K562 (cell line): Measurements from ENCODE around the gene TMEM116. TPM values are rescaled to one million over a fixed set of nuclear protein-coding genes. Genes with fewer than 3 reads are reported as not detected.

Source experiments
- FOXJ3 ChIP-seq: sonication (generic); formaldehyde crosslinking; IDR thresholded peaks from 2 replicates; pipeline ENCODE4 v1.4.0; 2020; ENCODE audit warnings: mild to moderate bottlenecking, missing genetic modification reagents
- FOXK1 ChIP-seq: sonication (generic); formaldehyde crosslinking; IDR thresholded peaks from 2 replicates; pipeline ENCODE4 v1.8.0; 2022; ENCODE audit warnings: missing genetic modification reagents, mild to moderate bottlenecking, borderline replicate concordance
- GTF2A2 ChIP-seq: IDR thresholded peaks from 2 replicates; pipeline ENCODE4 v1.6.1; 2016; ENCODE audit warnings: mild to moderate bottlenecking, missing genetic modification characterization, missing compliant biosample characterization
- GTF2E2 ChIP-seq: fragments of 200-800 bp; sonication (Bioruptor generic); IDR thresholded peaks from 2 replicates; pipeline ENCODE4 v1.6.1; 2016; ENCODE audit warnings: missing genetic modification characterization, missing compliant biosample characterization
- HMGN3 ChIP-seq: IDR thresholded peaks from 2 replicates; pipeline ENCODE4 v1.6.1; 2011; ENCODE audit warnings: borderline replicate concordance, low read depth, mild to moderate bottlenecking, mixed read lengths, low read length; ENCODE audit not compliant: insufficient read length; ENCODE audit errors: extremely low read depth
- MCM2 ChIP-seq: fragments of 450-650 bp; IDR thresholded peaks from 2 replicates; pipeline ENCODE4 v1.6.1; 2017; ENCODE audit warnings: low read depth, mild to moderate bottlenecking
- MYBL2 ChIP-seq, 2 experiments: fragments of 450-650 bp in 1 of 2; sonication (generic) in 1 of 2; formaldehyde crosslinking in 1 of 2; IDR thresholded peaks; 2 replicates each; pipeline versions ENCODE4 v1.6.1 to v1.8.1; 2017 to 2022; ENCODE audit warnings: borderline replicate concordance in 1 of 2, inconsistent platforms in 1 of 2, low read depth in 1 of 2, mild to moderate bottlenecking in 1 of 2, missing genetic modification reagents in 1 of 2, moderate library complexity in 1 of 2
- PCBP1 ChIP-seq: fragments of 200-400 bp; formaldehyde crosslinking; IDR thresholded peaks from 2 replicates; pipeline ENCODE4 v1.6.1; 2018; ENCODE audit warnings: mild to moderate bottlenecking, low read depth, low read length; ENCODE audit not compliant: poor library complexity, severe bottlenecking
- SIRT6 ChIP-seq: IDR thresholded peaks from one replicate; pipeline ENCODE4 v1.6.1; 2012; ENCODE audit warnings: low read depth, mild to moderate bottlenecking, control low read depth, inconsistent platforms, low read length, moderate library complexity
- TAF1 ChIP-seq: IDR thresholded peaks from 2 replicates; pipeline ENCODE4 v1.6.1; 2011; ENCODE audit warnings: mild to moderate bottlenecking, low read length, moderate library complexity; ENCODE audit not compliant: insufficient read depth, control insufficient read depth, severe bottlenecking; ENCODE audit errors: extremely low read depth
- TCF7 ChIP-seq: sonication (generic); IDR thresholded peaks from 2 replicates; pipeline ENCODE4 v1.6.1; 2016; ENCODE audit warnings: antibody characterized with exemption, borderline replicate concordance
- ZNF143 ChIP-seq: sonication (generic); formaldehyde crosslinking; IDR thresholded peaks from 2 replicates; pipeline ENCODE4 v1.9.0; 2022; ENCODE audit warnings: mild to moderate bottlenecking, missing genetic modification reagents
- ZNF277 ChIP-seq: fragments of 250-450 bp; sonication (Bioruptor Pico); IDR thresholded peaks from 2 replicates; pipeline ENCODE4 v1.8.0; 2022; ENCODE audit warnings: inconsistent platforms, mild to moderate bottlenecking, moderate library complexity, borderline replicate concordance
- ZNF444 ChIP-seq: fragments of 250-450 bp; sonication (Bioruptor Pico); IDR thresholded peaks from 2 replicates; pipeline ENCODE4 v1.4.0; 2020; ENCODE audit warnings: mild to moderate bottlenecking, moderate library complexity
- polyA plus RNA-seq, 8 experiments: library from polyadenylated mRNA; depleted of rRNA in 4 of 8; stranded (reverse) in 5 of 8; unstranded in 3 of 8; fragments of >200 nt; fragmentation: Nextera tagmentation in 2 of 8; fragmentation: Illumina TruSeq in 1 of 8; extraction: Ambion mirVana in 2 of 8; extraction: Trizol in 1 of 8; gene quantifications; 2 replicates each; pipeline versions ENCODE4 v1.2.1 to v1.2.3, GENCODE V29; 2011 to 2014; ENCODE audit warnings: inconsistent platforms in 1 of 8, missing spikeins in 1 of 8
- total RNA-seq, 7 experiments: library from RNA; depleted of rRNA in 6 of 7; stranded (reverse); fragments of >200 nt in 6 of 7; fragmentation: Illumina TruSeq in 2 of 7; extraction: Trizol in 2 of 7; gene quantifications; 2 replicates each; pipeline versions ENCODE4 v1.2.1 to v1.2.3, GENCODE V29; 2011 to 2021; ENCODE audit warnings: low replicate concordance in 1 of 7
- TF ChIP-seq, protein P1 (sequence below): fragments of 450-650 bp; formaldehyde crosslinking; IDR thresholded peaks from 2 replicates; pipeline ENCODE4 v1.4.0; 2022; ENCODE audit warnings: missing genetic modification characterization
- TF ChIP-seq, protein P2 (sequence below): fragments of 250-450 bp; sonication (Bioruptor Pico); IDR thresholded peaks from 2 replicates; pipeline ENCODE4 v1.5.0; 2022; ENCODE audit warnings: mild to moderate bottlenecking
- TF ChIP-seq, protein P3 (sequence below): IDR thresholded peaks from 2 replicates; pipeline ENCODE4 v1.6.1; 2016; ENCODE audit warnings: missing genetic modification characterization, missing compliant biosample characterization
- TF ChIP-seq, protein P4 (sequence below): fragments of 250-450 bp; sonication (Bioruptor Pico); IDR thresholded peaks from 2 replicates; pipeline ENCODE4 v1.4.0; 2020

The TMEM116 gene
- total and polyA plus RNA-seq, 9 of the 15 experiments (the other 6 are each of a cell fraction or from before 2014, with no cell fraction given) = 5.2 to 78.6 (median 13.9) TPM

DNA sequence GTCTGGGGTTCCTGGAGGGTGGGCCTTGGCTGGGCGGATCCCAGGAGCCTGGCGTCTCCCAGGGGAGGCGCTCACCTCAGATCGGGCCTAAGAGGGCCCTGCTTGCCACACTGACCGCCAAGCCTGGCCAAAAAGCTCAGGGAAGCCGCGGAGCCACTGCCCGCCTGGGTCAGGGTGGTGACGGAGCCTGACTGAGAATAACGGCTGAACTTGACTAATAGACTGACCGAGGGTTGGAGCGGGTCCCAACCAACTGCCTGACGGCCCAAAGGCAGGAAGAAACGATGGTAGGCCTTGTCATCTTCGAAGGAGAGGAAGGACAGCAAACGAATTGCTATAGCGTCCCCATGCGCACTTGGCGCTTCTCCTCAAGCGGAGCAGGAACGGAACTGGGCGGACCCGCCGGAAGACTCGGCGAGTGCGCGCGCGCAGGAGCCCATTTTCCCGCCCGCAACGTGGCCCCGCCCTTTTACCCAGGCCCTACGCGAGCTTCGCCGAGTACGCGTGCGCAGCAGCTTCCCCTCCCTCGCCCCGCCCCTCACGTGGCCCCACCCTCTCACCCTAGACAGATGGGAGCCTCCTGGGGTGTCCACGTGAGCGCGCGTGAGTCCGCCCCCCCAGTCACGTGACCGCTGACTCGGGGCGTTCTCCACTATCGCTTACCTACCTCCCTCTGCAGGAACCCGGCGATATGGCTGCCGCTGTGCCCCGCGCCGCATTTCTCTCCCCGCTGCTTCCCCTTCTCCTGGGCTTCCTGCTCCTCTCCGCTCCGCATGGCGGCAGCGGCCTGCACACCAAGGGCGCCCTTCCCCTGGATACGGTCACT lies at the start of gene TMEM116, which contains the start of gene ERP29 (continued):
- TF ChIP-seq MYBL2 (IDR thresholded peaks at IDR 0.05; ENCODE audit: low read depth) = no peak
- TF ChIP-seq MYBL2 (CRISPR knock-in tag; IDR thresholded peaks at IDR 0.05; ENCODE audit: borderline replicate concordance) = no peak
- no peak for TF ChIP-seq MCM2
- TF ChIP-seq PCBP1 = peak; percentile 20
- TF ChIP-seq, protein P1, sequence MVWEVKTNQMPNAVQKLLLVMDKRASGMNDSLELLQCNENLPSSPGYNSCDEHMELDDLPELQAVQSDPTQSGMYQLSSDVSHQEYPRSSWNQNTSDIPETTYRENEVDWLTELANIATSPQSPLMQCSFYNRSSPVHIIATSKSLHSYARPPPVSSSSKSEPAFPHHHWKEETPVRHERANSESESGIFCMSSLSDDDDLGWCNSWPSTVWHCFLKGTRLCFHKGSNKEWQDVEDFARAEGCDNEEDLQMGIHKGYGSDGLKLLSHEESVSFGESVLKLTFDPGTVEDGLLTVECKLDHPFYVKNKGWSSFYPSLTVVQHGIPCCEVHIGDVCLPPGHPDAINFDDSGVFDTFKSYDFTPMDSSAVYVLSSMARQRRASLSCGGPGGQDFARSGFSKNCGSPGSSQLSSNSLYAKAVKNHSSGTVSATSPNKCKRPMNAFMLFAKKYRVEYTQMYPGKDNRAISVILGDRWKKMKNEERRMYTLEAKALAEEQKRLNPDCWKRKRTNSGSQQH (CRISPR knock-in tag) = 0 out of 2 replicates have a peak, but pooled peaks have one; percentile 30
- TF ChIP-seq, protein P2, sequence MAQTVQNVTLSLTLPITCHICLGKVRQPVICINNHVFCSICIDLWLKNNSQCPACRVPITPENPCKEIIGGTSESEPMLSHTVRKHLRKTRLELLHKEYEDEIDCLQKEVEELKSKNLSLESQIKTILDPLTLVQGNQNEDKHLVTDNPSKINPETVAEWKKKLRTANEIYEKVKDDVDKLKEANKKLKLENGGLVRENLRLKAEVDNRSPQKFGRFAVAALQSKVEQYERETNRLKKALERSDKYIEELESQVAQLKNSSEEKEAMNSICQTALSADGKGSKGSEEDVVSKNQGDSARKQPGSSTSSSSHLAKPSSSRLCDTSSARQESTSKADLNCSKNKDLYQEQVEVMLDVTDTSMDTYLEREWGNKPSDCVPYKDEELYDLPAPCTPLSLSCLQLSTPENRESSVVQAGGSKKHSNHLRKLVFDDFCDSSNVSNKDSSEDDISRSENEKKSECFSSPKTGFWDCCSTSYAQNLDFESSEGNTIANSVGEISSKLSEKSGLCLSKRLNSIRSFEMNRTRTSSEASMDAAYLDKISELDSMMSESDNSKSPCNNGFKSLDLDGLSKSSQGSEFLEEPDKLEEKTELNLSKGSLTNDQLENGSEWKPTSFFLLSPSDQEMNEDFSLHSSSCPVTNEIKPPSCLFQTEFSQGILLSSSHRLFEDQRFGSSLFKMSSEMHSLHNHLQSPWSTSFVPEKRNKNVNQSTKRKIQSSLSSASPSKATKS (CRISPR knock-in tag) = no peak
- peak; percentile 91 for TF ChIP-seq GTF2E2 (tag)
- TF ChIP-seq, protein P3, sequence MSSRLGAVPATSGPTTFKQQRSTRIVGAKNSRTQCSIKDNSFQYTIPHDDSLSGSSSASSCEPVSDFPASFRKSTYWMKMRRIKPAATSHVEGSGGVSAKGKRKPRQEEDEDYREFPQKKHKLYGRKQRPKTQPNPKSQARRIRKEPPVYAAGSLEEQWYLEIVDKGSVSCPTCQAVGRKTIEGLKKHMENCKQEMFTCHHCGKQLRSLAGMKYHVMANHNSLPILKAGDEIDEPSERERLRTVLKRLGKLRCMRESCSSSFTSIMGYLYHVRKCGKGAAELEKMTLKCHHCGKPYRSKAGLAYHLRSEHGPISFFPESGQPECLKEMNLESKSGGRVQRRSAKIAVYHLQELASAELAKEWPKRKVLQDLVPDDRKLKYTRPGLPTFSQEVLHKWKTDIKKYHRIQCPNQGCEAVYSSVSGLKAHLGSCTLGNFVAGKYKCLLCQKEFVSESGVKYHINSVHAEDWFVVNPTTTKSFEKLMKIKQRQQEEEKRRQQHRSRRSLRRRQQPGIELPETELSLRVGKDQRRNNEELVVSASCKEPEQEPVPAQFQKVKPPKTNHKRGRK (tag) = no peak
- TF ChIP-seq ZNF143 (CRISPR knock-in tag) = peak; percentile 50; the same call in 1 of the 2 replicates
- TF ChIP-seq, protein P4, sequence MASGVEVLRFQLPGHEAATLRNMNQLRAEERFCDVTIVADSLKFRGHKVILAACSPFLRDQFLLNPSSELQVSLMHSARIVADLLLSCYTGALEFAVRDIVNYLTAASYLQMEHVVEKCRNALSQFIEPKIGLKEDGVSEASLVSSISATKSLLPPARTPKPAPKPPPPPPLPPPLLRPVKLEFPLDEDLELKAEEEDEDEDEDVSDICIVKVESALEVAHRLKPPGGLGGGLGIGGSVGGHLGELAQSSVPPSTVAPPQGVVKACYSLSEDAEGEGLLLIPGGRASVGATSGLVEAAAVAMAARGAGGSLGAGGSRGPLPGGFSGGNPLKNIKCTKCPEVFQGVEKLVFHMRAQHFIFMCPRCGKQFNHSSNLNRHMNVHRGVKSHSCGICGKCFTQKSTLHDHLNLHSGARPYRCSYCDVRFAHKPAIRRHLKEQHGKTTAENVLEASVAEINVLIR (CRISPR knock-in tag) = no peak
- TF ChIP-seq FOXK1 (CRISPR knock-in tag) = no peak; the same call in 1 of the 2 replicates
- TF ChIP-seq TAF1 = peak; percentile 82
- TF ChIP-seq ZNF277 (CRISPR knock-in tag) = no peak
- TF ChIP-seq FOXJ3 (CRISPR knock-in tag) = no peak
- no peak; the same call in 1 of the 2 replicates for TF ChIP-seq TCF7
- peak; percentile 76 for TF ChIP-seq HMGN3
- TF ChIP-seq ZNF444 (CRISPR knock-in tag) = no peak
- no peak for TF ChIP-seq SIRT6
- no peak for TF ChIP-seq GTF2A2 (tag)
